GM19035 (cell line): ENCODE results near the gene RETN.

Source experiments
- ATAC-seq: cut with Tn5 transposase; IDR thresholded peaks from one replicate; pipeline ENCODE4 v1.9.1; 2021; ENCODE audit not compliant: unreplicated experiment

The RETN gene

DNA sequence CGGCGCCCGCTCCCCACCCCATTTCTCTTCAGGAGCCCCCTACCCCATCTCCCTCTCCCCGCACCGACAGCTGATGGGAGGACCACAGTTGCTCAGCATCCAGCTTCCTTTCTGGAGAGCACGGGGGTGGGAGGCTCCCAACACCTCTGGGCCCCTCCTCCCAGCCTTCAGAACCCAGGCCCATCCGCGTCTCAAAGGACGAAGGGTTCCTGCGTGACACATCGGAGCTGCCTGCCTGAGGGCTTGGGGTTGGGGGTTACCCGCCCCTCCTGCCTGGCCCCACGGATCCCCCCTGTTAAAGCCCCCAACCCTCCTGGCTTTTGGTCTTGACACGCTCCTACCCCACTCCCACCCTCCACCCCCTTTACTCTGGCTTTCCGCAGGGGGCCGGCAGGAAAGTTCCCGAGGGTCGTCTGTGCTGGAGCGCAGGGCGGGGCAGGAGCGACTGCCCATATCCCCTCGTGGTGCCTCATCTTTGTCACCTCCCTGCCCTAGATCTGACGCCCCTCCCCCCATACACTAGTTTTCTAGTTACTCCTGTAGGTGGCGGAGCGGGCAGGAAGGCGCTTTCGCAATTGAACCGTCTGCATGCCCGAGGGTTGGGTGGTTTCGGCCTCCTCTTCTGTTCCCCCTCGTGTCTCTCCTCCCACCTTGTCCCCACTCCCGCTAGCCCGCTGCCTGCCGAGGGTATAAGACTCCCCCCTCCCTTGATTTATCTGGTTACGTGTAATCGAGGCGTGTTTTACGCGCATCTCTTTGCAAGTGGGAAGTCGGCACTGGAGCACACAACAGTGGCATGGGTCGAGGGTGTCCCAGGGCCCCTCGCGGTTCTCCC is 12.7 kb downstream of the RETN start:
- ATAC-seq: peak; percentile 12

DNA sequence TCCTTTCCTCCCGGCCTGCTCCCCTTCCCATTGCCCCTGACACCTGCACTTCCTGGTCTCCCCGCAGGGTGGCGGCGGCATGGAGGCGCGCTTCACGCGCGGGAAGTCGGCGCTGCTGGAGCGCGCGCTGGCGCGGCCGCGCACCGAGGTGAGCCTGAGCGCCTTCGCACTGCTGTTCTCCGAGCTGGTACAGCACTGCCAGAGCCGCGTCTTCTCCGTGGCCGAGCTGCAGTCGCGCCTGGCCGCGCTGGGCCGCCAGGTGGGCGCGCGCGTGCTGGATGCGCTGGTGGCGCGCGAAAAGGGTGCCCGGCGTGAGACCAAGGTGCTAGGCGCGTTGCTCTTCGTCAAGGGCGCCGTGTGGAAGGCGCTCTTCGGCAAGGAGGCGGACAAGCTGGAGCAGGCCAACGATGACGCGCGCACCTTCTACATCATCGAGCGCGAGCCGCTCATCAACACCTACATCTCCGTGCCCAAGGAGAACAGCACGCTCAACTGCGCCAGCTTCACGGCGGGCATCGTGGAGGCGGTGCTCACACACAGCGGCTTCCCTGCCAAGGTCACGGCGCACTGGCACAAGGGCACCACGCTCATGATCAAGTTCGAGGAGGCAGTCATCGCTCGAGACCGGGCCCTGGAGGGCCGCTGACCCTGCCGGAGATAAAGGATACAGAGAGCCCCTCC is 13.5 kb downstream of the RETN start:
- ATAC-seq: no peak

DNA sequence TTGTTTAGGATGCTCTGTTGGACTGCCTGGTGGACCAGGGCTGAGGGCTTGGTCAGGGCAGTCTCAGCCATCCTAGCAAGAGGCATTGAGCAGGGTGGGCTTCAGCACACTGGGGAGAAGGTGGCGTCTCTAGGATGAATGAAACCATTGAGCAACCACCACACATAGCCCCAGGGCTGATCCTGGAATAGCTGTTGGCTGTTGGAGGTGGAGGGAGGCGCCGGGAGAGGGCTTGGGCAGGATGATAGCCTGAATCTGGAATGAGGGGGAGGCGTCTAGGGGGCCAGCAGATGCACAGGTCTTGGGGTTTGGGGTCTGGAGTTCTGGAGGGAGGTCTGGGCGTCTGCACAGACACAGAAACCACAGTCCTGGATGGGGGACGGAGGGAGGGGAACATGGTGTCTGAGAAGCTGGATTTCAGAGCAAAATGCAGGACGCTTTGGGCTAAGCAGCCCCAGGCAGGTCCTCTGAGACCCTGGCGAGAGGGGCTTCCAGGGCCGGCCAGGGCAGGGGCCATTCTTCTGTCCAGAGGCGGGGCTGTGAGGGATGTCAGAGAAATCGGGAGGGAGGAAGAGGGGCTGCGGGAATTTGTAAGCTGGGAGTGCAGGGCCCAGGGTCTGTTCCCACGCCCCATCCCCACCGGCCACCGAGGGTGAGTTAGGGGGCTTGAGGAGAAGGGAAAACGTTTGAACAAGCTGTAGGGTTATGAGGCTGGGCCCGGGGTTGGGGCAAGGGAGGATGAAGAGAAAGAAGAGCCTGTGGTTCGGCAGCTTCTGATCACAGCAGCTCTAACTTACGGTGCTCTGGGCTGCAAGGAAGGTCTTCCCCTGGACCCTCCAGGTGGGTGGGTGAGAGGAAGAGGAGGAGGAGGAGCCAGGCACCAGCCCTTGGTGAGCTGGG is 16.9 kb downstream of the RETN start:
- no peak for ATAC-seq

GRCh38 chr19:7687177-7687576 is 18.3 kb downstream of the RETN start:
- ATAC-seq: no peak

- no peak for ATAC-seq
These were observed 20.3 kb downstream of the RETN start for GRCh38 chr19:7689165-7689564.

- no peak for ATAC-seq
These were observed 22.0 kb downstream of the RETN start for GRCh38 chr19:7690779-7691258.

DNA sequence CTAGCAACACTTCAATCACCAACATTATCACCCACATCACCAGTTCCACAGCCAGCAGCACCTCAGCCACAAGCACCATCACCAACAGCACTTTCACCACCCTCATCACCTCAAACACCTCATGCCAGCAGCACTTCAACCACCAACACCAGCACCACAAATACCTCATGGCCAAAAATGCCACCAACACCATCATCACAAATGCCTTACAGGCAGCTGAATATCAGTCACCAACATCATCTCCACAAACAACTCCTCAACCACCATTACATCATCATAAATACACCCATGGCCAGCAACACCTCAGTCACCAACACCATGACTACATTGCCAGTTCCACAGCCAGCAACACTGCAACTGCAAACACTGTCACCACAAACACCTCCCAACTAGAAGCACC is 22.6 kb downstream of the RETN start:
- no peak for ATAC-seq

DNA sequence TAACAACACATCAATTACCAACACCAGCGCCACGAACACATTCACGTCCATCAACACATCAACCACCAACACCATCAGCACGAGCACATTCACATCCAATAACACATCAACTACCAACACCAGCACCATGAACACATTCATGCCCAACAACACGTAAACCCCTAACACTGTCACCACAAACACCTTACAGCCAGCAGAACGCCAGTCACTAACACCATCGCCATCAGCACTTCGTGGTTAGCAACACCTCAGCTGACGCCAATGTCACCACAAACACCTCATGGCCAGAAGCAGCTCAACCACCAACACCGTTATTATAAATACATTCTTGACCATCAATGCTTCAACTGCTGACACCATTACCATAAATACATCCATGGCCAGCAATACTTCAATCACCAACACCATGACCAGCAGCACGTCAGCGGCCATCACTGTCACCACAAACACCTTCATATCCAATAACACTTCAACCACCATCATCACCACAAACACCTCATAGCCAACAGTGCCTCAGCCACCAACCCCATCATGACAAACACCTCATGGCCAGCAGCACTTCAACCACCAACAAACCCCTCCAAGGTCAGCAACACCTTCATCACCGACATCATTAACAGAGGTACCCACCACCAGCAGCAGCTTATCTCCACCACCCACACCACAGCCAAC is 23.7 kb downstream of the RETN start:
- no peak for ATAC-seq

DNA sequence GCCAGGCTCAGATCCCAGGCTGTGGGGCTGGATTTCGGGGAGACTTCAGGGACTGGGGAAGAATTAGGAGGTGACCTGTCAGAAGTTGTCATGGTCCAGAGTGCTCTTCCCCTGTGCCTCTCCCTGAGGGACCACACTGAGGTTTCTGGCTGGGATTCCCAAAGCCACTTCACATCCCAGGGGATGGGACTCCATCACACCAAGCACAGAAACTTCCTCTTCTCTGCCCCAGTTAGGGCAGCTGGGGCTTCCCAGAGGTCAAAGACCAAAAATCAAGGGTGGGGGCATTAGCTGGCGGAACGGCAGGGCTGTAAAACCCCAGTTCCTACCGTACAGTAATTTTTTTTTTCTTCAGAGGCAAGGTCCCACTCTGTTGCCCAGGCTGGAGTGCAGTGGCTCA is 25.6 kb downstream of the RETN start:
- ATAC-seq: no peak

GRCh38 chr19:7697721-7698287 is 29.0 kb downstream of the RETN start:
- ATAC-seq: no peak

- no peak for ATAC-seq
These were observed 29.7 kb downstream of the RETN start for GRCh38 chr19:7698583-7698982.

DNA sequence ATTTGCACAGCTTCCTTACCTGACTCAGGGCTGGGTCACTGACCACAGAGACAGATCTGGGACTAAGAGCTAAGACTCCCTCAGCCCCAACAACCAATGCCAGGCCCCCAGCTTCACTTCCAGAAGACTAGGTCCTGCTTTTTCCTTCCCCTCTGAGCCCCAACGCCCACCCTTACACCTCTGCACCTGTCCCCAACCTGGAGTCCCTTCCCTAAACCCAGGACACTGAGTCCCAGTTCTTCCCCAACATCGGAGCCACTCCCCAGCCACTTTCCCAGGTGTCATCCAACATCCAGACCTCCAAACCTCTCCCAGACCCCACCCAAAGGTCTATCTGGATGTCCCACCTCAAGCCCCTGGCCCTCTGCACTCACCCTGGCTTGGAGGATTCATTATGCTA is 30.2 kb downstream of the RETN start:
- ATAC-seq: no peak

DNA sequence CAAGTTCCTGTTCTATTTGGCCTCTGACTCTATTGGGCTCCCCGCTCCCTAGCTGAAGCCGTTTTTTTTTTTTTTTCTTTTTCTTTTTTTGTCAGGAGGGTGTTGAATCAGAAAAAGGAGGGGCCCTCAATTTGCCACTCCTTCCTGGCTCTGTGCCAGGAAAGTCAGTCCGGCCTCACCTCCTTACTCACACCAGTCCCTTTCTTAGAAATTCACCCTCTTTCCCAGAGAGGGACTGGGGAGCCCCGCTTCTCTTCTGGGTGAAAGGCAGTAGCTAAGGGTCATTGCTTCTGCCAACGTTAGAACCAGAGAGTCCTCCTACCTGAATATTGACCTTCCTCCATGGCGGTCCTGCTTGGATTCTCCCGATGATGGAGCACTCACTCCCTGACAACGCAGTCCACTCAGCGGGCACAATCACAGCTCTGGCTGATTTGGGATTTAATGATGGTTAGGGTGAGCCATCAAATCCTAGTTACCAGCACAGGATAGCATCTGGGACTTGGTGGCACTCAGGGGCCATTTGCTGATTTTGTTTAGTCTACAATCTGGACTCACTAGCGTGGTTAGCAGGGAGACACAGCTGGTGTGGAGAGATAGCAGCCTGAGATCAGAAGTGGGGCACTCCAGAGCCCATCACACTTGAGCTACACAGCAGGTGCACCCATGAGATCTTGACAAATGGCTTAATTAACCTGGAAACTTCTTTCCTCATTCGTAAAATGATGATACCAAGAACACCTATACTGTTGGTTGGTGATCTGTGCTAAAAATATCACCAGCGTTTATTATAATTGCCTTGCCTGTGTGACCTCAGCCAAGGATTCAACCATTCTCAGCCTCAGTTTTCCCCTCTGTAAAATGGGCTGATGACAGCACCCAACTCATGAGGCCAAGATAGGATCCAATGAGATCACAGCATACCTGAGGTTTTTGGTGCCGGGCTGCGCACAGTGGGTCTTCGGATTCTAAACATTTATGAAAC is 30.9 kb downstream of the RETN start:
- no peak for ATAC-seq

DNA sequence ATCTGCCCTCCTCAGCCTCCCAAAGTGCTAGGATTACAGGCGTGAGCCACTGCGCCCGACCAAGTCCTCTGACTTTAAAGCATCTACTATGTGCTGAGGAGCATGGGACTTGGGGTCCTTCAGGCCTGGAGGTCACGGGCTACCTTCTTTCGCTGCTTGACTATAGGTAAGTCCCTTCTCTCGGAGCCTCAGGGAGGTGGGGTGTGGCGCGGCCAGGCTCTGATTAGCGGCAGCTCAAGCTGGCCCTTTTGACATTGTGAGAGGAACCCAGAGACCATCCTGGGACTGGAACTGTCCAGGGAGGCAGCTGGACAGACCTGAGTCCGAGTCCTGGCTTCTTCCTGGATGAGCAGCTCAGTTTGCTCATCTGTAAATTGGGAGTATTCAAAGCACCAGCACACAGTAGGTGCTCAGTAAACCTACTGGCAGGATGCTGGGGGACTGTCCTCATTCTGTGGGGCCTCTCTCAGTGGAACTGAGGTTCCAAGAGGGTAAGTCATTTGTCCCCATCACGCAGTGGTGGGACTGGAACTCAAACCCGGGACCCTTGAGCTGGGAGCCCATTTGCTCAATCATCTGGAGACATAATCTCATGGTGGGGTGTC is 32.3 kb downstream of the RETN start:
- no peak for ATAC-seq

DNA sequence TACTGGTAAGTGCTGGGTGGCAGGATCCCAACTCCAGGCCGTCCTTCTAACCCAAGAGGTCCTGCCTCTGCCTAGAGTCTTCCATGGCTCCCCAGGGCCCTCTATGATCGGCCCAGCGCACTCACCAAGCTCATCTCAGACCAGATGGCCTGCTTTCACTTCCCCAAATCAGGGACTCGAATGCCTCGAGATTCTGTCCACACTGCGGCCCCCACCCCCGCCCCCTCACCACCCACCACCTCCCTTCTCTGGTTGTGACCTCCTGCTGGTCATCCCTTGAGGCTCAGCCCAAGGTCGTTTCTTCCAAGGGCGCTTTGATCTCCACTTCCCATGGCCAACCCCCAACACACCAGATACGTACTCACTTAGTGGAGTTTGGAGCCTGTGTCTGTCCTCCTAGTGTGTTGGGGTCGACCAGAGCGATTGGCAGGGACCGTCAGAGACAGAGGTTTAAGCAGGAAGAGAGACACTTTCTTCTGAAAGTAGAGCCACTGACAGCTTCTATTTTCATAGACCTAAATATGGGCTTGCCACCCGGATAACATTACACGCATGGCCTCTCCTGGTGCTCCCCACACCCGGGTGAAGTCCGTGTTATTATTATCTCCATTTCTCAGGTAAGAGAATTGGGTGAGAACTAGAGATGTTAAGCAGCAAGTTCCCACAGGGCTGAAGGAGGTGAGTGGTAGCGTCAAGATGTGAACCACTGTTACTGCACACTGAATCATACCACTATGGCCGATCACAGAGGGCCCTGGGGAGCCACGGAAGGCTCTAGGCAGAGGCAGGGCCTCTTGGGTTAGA is 33.0 kb downstream of the RETN start, which contains the start of gene FCER2:
Gene FCER2, minus strand, starts transcription at position 478 of the 804 bp plus-strand sequence. CDS start 2,371 bp downstream, outside the sequence.
- peak; percentile 54 for ATAC-seq

GRCh38 chr19:7703332-7703731 is 34.5 kb downstream of the RETN start:
- ATAC-seq: no peak

GRCh38 chr19:7704280-7705060 is 35.6 kb downstream of the RETN start:
- ATAC-seq: no peak
